ENCODE results near the gene PLCB1.

PLCB1 gene

GRCh38 chr20:8242827-8243724, 111.0 kb downstream of the PLCB1 start:
- DNase-seq (ENCODE audit: low spot score) (no peak), FAIRE-seq (no peak)

DNA sequence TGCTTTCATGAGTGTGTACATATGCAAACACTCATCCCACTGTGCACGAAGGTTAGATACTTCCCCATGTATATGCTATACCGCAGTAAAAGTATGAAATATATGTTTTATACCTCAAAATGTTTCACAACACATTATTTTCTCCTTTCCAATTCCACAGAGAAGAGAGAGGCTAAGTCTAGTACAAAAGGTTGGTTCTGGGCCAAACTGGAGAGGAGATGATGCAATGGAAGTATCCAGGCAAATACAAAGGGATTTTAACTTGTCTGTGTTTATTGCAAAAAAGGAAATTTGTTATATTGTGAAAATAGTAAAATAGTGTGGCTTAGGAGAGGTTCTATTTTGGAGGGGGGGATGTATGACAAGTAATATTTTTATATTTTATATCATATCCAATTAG, 112.6 kb downstream of the PLCB1 start:
- DNase-seq (ENCODE audit: low spot score) (no peak), FAIRE-seq (no peak)

- no peak for FAIRE-seq
- no peak for DNase-seq (ENCODE audit: low spot score)
Observed at GRCh38 chr20:8246153-8246552, 114.1 kb downstream of the PLCB1 start.

GRCh38 chr20:8246716-8247115, 114.7 kb downstream of the PLCB1 start:
- DNase-seq (ENCODE audit: low spot score), result no peak
- no peak for FAIRE-seq

DNA sequence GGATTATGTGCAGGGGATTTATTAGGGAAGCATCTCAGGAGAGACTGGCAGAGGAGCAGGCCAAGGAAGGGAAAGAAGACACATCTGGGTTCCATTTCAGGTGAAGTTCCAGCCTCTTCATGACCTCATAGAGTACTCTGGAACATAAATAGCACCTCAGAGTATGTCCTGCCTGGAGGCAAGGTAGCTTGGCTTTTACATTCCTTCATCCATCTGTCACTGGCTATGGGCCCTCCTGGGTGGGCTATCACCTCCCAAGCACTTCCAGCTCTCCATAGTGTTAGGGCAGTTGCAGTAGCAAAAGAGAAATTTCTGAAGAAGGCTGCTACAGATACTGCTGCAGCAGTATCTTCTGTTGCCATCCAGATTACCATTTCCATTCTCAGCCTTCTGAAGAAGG, 116.0 kb downstream of the PLCB1 start:
- FAIRE-seq (no peak), DNase-seq (ENCODE audit: low spot score) (no peak)

DNA sequence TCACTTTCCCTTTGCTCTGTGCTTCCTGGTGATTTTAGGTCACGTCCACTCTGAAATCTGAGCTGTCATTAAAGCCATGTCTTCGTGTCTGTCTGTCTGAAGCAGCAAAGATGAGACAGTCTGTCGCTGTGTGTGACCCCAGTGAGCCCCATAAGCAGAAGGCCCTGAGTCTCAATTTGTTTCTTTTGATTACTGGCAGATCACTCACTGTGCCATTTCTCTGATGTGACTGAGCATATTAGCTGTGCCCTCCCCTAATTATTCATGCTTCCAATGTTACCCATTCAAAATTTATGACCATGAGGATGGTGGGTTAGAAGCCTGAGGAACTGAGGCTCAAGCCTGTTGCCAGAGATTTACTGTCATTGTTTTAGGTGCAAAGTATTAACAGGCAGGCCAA, 117.6 kb downstream of the PLCB1 start:
- DNase-seq (ENCODE audit: low spot score) (no peak), FAIRE-seq (no peak)

DNA sequence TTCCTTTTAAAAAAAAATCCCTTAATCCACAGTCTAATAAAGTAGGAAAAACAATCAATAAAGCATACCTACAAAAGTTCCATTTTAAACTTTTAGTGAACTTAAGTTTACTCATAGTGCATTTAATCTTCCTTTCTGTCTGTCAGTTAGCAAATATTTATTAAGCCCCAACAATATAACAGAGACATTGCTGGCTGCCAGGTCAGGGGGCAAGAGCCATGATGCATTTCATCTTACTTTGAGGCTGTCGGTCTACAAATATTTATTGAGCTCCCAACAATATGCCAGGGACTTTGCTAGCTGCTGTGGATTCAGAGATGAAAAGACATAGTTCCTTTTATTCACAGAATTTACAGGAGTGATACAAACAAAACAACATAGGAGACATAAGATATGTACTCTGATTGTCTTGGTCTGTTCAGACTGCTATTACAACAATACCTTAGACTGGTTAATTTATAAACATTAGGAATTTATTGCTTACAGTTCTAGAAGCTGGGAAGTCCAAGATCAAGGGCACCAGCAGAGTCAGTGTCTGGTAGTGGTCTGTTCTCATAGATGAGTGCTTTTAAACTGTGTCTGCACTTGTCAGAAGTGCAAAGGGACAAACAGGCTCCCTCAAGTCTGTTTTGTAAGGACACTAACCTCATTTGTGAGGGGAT, 118.6 kb downstream of the PLCB1 start:
- no peak for FAIRE-seq
- DNase-seq (ENCODE audit: low spot score), result no peak

DNA sequence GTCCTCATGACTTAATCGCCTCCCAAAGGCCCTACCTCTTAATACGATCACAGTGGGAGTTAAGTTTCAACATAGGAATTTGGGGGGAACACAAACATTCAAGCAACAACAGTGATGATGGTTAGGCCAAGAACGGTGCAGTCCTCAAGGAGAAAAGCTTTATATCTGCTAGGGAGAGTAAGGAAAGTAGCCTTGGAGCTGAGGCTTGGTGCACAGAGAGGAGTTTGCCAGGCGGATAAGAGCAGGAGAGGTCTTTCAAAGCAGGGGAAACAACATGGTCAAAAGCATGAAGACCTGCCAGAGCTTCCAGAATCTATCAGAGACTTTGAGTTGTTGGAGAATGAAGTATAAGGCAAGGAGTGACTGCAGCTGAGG, 119.1 kb downstream of the PLCB1 start:
- FAIRE-seq, result no peak
- DNase-seq (ENCODE audit: low spot score), result no peak

DNA sequence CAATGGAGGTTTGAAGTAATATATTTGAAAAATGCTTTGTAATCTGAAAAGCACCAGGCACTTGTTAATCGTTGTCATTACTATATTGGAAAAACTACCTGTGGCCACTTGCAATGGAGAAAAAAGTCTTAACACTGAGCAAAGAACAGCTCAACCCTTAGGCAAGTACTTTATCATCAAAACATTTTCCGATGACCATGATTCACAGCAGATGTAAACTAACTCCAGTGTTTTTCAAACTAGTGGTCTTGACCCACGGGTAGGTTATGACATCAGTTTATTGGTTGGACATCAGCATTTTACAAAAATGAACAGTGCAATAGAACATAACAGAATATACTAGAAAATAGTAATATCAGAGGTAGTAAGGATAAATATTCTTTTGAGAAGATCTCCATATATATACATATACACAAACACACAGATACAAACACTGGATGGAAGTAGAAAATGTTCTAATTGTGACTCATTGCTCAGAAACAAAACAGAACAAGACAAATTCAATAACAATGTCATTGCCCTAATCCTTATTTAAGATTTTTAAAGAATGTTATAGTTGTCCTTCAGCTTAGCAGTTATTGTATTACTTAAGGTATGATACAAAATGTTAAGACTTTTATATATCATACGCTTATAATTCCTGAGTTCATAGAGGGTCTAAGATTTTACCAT, 123.0 kb downstream of the PLCB1 start:
- DNase-seq (ENCODE audit: low spot score) (no peak), FAIRE-seq (no peak)

DNA sequence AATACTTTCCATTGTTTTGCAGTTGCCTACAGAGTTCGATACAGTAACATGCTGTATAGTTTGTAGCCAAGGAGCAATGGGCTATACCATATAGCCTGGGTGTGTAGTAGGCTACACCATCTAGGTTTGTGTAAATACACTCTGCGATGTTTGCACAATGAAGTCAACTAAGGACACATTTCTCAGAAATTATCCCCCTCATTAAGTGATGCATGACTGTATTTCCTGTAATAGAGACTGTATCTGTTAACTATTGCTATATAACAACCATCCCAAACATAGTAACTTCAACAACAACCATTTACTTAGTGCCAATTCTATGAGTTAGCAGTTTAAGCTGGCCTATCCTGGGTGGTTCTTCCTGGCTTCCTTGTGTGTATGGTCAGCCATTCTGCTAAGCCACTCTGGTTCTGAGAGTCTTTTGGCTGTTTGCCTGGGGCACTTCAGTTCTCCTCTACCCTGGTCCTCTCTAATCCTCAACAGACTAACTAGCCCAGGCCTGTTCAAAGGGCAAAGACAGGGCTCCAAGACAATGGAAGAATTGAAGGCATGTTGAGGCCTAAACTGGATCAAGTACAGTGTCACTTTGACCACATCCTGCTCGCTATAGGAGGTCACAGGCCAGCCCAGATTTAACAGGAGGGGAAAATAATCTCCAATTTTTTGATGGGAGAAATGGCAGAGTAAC, 124.0 kb downstream of the PLCB1 start:
- FAIRE-seq (no peak), DNase-seq (ENCODE audit: low spot score) (no peak)

DNA sequence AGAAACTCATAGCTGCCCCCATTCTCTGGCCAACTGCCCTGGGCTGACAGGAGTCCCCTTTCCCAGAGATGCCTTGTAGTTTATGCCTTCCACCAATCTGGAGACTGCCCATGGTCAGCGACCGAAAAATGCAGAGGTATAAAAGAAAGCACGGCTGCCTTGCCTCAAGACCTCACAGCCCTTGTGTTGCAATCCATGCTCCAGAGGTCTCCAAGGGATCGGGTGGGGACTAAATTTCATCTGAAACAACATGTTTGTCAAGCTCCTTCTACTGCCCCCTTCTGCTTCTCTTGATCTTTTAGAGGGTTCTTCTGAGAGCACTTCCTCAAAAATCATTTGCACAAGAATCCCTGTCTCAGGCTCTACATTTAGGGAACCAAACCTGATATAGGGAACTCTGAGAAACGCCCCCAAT, 128.8 kb downstream of the PLCB1 start:
- no peak for DNase-seq (ENCODE audit: low spot score)
- no peak for FAIRE-seq

DNA sequence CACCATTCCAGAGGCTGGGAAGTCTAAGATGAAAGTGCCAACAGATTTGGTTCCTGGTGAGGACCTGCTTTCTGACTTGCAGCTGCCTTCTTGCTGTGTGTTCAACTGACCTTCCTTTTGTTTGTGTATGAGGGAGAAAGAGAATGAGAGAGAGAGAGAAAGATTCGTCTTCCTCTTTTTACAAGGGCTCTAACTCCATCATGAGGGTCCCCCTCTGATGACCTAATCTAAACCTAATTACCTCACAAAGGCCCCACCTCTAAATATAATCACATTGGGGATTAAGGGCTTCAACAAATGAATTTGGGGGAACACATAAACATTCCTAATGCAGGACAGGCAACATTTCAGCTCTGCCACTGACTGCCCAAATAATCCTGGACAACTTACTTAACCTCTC, 130.7 kb downstream of the PLCB1 start:
- no peak for FAIRE-seq

DNA sequence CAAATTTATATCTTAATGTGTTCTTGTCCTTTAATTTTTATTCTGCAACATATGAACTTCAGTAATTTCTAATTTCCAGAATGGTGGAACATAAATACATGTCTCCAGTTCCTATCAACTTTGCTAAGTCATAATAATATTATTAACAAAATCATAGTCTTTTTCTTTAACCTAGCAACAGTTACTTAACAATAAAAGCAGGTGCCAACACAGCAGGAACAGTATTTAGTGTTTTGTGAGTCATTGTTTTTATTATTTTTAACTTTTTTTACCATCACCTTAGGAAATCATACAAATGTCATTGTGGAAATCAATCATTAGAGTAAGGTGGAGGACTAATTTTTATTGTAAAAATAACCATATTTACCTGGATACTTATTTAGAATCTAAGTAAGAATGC, 133.5 kb downstream of the PLCB1 start:
- no peak for FAIRE-seq
- no peak for DNase-seq (ENCODE audit: low spot score)

More for the DNA sequence above, 130.7 kb downstream of the PLCB1 start:
- no peak for DNase-seq (ENCODE audit: low spot score)

DNA sequence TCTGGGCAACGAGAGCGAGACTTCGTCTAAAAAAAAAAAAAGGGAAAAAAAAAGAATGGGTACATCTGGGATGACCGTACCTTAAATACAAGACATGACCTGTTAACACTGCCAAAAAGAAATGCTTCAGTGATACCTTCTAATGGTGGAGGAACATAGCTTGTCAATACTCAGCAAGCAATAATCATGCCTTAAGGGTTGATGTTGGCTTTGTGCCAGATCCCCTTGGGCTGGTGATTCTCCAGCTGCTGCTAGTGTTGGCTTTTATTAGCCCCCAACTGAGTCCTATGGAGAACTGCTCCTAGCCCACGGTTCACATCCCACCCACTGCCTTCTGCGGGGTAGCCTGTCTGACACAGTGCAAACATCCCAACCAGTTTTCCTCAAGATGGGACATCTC, 134.9 kb downstream of the PLCB1 start:
- FAIRE-seq (no peak), DNase-seq (ENCODE audit: low spot score) (no peak)

DNA sequence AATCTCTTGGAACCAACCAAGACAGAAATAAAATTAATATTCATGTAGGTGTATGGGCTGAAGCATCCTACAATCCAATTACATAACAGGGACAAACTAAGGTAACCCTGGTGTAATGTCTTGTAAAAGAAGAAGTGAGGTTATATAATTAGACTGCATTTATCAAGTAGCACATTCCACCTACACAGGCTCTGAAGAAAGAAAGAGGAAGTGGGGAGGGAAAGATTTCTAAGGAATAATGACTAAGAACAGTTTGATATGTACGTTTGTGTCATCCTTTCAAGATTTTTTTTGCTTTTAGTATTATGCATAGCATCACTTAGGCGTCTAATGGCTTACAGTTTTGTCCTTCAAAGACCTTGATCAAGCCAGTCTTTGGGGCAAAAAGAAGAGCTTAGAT, 139.7 kb downstream of the PLCB1 start:
- DNase-seq (ENCODE audit: low spot score) (no peak), FAIRE-seq (no peak)

- DNase-seq (ENCODE audit: low spot score), result no peak
- no peak for FAIRE-seq
Observed at GRCh38 chr20:8272766-8273165, 140.7 kb downstream of the PLCB1 start.

- DNase-seq (ENCODE audit: low spot score) (no peak), FAIRE-seq (no peak)
Observed at GRCh38 chr20:8284902-8285301, 152.8 kb downstream of the PLCB1 start.

GRCh38 chr20:8287340-8287739, 155.3 kb downstream of the PLCB1 start:
- DNase-seq (ENCODE audit: low spot score), result no peak
- FAIRE-seq, result no peak

GRCh38 chr20:8291200-8291599, 159.1 kb downstream of the PLCB1 start:
- FAIRE-seq (no peak), DNase-seq (ENCODE audit: low spot score) (no peak)

GRCh38 chr20:8291873-8292272, 159.8 kb downstream of the PLCB1 start:
- DNase-seq (ENCODE audit: low spot score) (no peak), FAIRE-seq (no peak)

DNA sequence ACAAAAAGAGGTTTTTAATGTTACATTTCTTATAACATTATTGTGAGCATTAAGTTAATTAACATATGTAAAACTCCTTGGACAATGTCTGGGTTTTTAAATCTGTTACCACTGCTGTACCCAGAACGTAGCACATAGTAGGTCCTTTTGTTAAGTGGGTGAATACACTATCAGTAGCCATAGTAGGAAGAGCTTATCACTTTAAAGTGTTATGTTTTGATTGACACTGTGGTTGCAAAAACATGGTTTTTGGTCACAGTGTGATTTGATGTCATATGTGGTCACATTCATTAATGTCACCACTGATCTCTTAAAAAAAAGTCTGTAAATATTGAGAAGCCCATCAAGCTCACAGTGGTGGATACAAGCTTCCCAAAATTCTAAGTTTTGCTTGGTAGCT, 160.7 kb downstream of the PLCB1 start:
- no peak for FAIRE-seq
- no peak for DNase-seq (ENCODE audit: low spot score)

GRCh38 chr20:8293750-8294149, 161.7 kb downstream of the PLCB1 start:
- no peak for DNase-seq (ENCODE audit: low spot score)
- no peak for FAIRE-seq

Data from urothelium cell line (cell line).